GM13976 (cell line): ENCODE results near the gene AWAT1.
"Not testable (repeated sequence)": the region's sequence is repeated elsewhere in the genome, so short reads cannot be mapped to it uniquely, and the experiment has no call there.

ENCODE experiments used
- DNase-seq: peaks from one replicate; pipeline ENCODE4 v3.0.0; 2012; ENCODE audit warnings: low spot score
- in situ Hi-C: fragments of 300-500 bp; cut with MboI; formaldehyde crosslinking; loops from one replicate; pipeline ENCODE4 v1.12.0; 2022; ENCODE audit warnings: low sequenced_read_pairs, mixed read lengths, inconsistent platforms; ENCODE audit not compliant: unreplicated experiment
- TF ChIP-seq, protein P1 (sequence below): IDR thresholded peaks from 2 replicates; pipeline ENCODE4 v1.5.1; 2012; ENCODE audit warnings: borderline replicate concordance, mild to moderate bottlenecking; ENCODE audit not compliant: insufficient read depth; ENCODE audit errors: extremely low read depth, missing control alignments, control extremely low read depth

AWAT1 gene

DNA sequence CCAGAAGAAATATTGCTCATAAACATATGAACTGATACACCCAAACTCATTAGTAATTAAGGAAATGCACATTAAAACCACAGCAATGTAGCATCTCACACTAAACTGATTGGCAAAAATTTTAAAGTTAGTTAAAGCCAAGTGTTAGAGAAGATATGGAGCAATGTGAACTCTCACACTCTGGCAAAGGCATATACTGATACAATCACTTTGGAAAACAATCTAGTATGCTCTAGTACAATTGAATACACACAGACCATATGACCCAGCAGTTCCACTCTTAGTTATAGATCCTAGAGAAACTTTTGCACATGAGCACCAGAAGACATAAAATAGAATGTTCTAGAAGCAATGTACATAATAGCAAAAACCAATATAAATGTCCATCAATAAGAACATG lies 8.4 kb upstream of the AWAT1 start:
- TF ChIP-seq, protein P1, sequence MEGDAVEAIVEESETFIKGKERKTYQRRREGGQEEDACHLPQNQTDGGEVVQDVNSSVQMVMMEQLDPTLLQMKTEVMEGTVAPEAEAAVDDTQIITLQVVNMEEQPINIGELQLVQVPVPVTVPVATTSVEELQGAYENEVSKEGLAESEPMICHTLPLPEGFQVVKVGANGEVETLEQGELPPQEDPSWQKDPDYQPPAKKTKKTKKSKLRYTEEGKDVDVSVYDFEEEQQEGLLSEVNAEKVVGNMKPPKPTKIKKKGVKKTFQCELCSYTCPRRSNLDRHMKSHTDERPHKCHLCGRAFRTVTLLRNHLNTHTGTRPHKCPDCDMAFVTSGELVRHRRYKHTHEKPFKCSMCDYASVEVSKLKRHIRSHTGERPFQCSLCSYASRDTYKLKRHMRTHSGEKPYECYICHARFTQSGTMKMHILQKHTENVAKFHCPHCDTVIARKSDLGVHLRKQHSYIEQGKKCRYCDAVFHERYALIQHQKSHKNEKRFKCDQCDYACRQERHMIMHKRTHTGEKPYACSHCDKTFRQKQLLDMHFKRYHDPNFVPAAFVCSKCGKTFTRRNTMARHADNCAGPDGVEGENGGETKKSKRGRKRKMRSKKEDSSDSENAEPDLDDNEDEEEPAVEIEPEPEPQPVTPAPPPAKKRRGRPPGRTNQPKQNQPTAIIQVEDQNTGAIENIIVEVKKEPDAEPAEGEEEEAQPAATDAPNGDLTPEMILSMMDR, result no peak
- in situ Hi-C loops, result no loop called here
- DNase-seq, result no peak

- no peak for DNase-seq
- TF ChIP-seq, protein P1, result no peak
- in situ Hi-C loops, result no loop called here
These were observed 7.8 kb upstream of the AWAT1 start for GRCh38 chrX:70226687-70227086.

- in situ Hi-C loops, result no loop called here
- no peak for DNase-seq
These were observed 2.8 kb upstream of the AWAT1 start for GRCh38 chrX:70231666-70232065.

GRCh38 chrX:70240751-70241150 lies 6.3 kb downstream of the AWAT1 start:
- TF ChIP-seq, protein P1, result no peak
- DNase-seq, result no peak
- in situ Hi-C loops, result no loop called here

More at GRCh38 chrX:70231666-70232065, 2.8 kb upstream of the AWAT1 start:
- TF ChIP-seq, protein P1, result no peak

DNA sequence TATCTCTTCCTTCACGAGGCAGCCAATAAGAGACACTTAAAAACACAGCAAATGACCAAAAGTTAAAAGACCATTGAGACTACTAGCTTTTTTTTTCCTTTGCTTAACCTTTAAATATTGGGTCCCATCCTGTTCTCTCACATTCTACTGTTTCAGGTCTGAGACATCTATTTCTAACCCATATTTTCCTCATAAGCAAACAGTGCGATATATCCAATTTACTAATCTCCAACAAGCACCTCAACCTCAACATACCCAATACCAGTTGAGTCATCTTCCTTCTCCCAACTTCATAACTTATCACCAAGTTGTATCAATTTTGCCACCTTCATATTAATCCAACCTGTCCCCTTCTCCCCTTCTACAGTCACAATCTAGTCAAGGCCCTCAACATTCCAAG lies 7.0 kb downstream of the AWAT1 start:
- TF ChIP-seq, protein P1, result no peak
- in situ Hi-C loops, result no loop called here
- DNase-seq, result no peak

- DNase-seq, in situ Hi-C loops: not testable (repeated sequence)
These were observed 9.1 kb downstream of the AWAT1 start for GRCh38 chrX:70243601-70244000.

DNA sequence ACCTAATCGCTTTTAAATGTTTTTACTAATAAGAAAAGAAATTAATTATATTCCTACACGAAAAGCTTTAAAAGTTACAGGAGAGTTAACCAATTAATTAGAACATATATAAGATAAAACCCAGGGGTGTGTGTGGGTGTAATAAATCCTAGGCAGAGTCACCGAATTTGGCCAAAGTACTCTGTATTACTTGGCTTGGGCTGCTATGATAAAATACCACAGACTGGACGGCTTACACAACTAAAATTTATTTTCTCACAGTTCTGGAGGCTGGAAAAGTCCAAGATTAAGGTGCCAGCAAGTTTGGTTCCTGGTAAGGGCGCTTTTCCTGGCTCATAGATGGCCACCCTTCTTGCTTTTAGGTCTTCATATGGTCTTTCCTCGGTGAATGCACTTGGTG lies 10.4 kb downstream of the AWAT1 start:
- no peak for DNase-seq
- TF ChIP-seq, protein P1, result no peak
- in situ Hi-C loops, result no loop called here
